NCI-H748 (cell line): ENCODE measurements around the gene ULK3.

Experiments
- DNase-seq: peaks from one replicate; lab custom pipeline; 2025; ENCODE audit not compliant: unreplicated experiment; lab: John Stamatoyannopoulos, UW

ULK3 gene

GRCh38 chr15:74787251-74788041 lies 55.5 kb downstream of the ULK3 start:
- DNase-seq, result peak; percentile 15

GRCh38 chr15:74786551-74787165 lies 56.3 kb downstream of the ULK3 start:
- no peak for DNase-seq
